Loucy (cell line): ENCODE measurements around the gene FOXL1.

Experiments used
- CTCF ChIP-seq: fragments of 200-600 bp; sonication (generic); conservative IDR thresholded peaks from 2 replicates; pipeline ENCODE4 v1.5.1; 2014; ENCODE audit warnings: mild to moderate bottlenecking, antibody characterized with exemption, low read length
- EZH2phosphoT487 ChIP-seq: fragments of 200-600 bp; IDR thresholded peaks from 2 replicates; pipeline ENCODE4 v1.6.1; 2018; ENCODE audit warnings: antibody characterized with exemption, mild to moderate bottlenecking, moderate library complexity, borderline replicate concordance

DNA sequence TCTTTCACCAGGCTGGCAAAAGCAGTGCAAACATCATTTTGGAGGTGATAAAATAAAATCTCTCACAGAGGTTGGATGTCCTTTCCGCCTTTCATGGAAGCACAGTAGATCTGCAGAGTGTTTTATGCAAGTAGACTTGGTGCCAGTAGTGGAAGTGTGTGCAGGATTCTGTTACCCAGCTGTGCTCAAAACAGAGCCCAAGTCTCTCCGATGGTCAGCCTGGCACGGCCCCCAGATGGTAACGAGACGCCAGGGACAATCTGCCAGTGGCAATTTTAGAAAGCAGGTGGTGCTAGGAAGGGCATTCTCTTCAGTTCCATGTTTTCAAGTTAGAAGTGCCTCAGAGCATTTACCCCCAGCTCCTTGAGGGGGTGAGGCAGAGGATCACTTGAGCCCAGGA is 21.8 kb upstream of the FOXL1 start:
- no peak for TF ChIP-seq CTCF
- TF ChIP-seq EZH2phosphoT487: no peak
